HG03066 (cell line): ENCODE results near the gene STIM1.

ENCODE experiments used
- ATAC-seq: cut with Tn5 transposase; IDR thresholded peaks from one replicate; pipeline ENCODE4 v1.9.1; 2021; ENCODE audit warnings: low read depth; ENCODE audit not compliant: unreplicated experiment

Gene STIM1

GRCh38 chr11:4060182-4060923 lies 204.9 kb downstream of the STIM1 start:
- ATAC-seq = no peak

- ATAC-seq = no peak
These were observed 206.2 kb downstream of the STIM1 start for GRCh38 chr11:4061700-4062099.

GRCh38 chr11:4063348-4063747 lies 207.9 kb downstream of the STIM1 start:
- ATAC-seq = no peak

- ATAC-seq = no peak
These were observed 209.0 kb downstream of the STIM1 start for GRCh38 chr11:4064278-4064955.

GRCh38 chr11:4065086-4065485 lies 209.6 kb downstream of the STIM1 start:
- ATAC-seq = no peak

- no peak for ATAC-seq
These were observed 210.3 kb downstream of the STIM1 start for GRCh38 chr11:4065601-4066377.

- no peak for ATAC-seq
These were observed 211.4 kb downstream of the STIM1 start for GRCh38 chr11:4066910-4067309.

- no peak for ATAC-seq
These were observed 213.5 kb downstream of the STIM1 start for GRCh38 chr11:4068962-4069361.

- no peak for ATAC-seq
These were observed 215.9 kb downstream of the STIM1 start for GRCh38 chr11:4071325-4071724.

- ATAC-seq = no peak
These were observed 216.4 kb downstream of the STIM1 start for GRCh38 chr11:4071914-4072313.

- peak; percentile 72 for ATAC-seq
These were observed 217.3 kb downstream of the STIM1 start for GRCh38 chr11:4072668-4073285.

- no peak for ATAC-seq
These were observed 218.8 kb downstream of the STIM1 start for GRCh38 chr11:4074266-4074665.

- ATAC-seq = no peak
These were observed 221.3 kb downstream of the STIM1 start for GRCh38 chr11:4076774-4077173.

GRCh38 chr11:4083198-4083597 lies 227.7 kb downstream of the STIM1 start:
- no peak for ATAC-seq

- no peak for ATAC-seq
These were observed 229.1 kb downstream of the STIM1 start for GRCh38 chr11:4084406-4085125.

GRCh38 chr11:4085575-4085974 lies 230.1 kb downstream of the STIM1 start:
- ATAC-seq = no peak

GRCh38 chr11:4086575-4087353 lies 231.3 kb downstream of the STIM1 start:
- ATAC-seq = no peak

GRCh38 chr11:4087551-4087950 lies 232.1 kb downstream of the STIM1 start:
- ATAC-seq = no peak

GRCh38 chr11:4090258-4090657 lies 234.8 kb downstream of the STIM1 start:
- ATAC-seq = no peak

GRCh38 chr11:4092026-4092425 lies 236.6 kb downstream of the STIM1 start:
- ATAC-seq = no peak
